Measurements from ENCODE around the gene B3GNT2.

Gene B3GNT2

DNA sequence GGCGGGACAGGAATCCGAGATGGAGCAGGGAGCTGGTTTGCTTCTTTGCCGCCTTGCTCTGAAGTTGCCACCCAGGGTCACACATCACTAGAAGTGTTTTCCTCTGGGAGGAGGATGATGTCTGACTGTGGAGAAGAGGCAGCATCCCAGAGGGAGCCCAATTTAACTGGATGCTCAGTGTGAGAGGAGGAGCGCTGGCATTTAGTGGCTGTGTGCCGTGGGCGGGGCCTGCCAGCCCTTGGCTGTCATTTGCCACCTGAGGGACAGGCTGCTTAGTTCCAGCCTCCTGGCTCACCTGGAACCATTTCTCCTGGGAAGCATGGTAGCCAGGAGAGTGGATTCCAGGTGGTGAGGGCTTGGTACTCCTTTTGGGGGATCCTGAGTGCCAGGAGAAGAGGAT lies 9.6 kb downstream of the B3GNT2 start:
- no peak for DNase-seq (ENCODE audit: low read depth)

DNA sequence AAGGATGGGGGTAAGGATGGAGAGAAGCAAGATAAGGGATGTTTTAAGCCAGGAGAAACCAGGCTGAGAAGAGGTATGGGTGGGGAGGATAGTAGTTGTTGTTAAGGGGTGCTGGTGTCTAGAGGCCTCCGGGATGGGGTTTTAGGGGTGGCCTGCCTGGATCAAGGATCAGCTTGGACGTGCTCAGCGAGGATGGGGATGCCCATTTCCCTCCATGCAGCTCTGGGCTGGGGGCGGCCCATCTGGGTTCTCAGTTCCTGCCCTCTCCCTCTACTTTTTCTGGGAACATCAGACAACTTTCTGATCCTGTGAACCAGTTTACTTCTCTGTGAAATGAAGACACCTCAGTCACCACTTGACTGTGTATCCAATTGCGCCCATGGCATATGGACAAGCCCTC lies 10.1 kb downstream of the B3GNT2 start:
- no peak for DNase-seq (ENCODE audit: low read depth)

DNA sequence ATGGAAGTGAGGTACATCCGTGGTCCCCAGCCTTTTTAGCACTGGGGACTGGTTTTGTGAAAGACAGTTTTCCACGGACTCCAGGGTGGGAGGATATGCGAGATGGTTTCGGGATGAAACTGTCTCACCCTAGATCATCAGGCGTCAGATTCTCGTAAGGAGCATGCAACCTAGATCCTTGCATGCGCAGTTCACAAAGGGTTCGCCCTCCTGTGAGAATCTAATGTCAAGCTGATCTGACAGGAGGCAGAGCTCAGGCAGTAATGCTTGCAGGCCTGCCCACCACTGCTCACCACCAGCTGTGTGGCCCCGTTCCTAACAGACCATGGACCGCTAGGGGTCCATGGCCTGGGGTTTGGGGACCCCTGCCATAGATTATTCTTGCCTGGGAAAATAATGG lies 11.6 kb downstream of the B3GNT2 start:
- DNase-seq (ENCODE audit: low read depth): no peak

GRCh38 chr2:62208074-62208757 lies 12.3 kb downstream of the B3GNT2 start:
- no peak for DNase-seq (ENCODE audit: low read depth)

GRCh38 chr2:62208758-62209114 lies 12.8 kb downstream of the B3GNT2 start:
- DNase-seq (ENCODE audit: low read depth): no peak

DNA sequence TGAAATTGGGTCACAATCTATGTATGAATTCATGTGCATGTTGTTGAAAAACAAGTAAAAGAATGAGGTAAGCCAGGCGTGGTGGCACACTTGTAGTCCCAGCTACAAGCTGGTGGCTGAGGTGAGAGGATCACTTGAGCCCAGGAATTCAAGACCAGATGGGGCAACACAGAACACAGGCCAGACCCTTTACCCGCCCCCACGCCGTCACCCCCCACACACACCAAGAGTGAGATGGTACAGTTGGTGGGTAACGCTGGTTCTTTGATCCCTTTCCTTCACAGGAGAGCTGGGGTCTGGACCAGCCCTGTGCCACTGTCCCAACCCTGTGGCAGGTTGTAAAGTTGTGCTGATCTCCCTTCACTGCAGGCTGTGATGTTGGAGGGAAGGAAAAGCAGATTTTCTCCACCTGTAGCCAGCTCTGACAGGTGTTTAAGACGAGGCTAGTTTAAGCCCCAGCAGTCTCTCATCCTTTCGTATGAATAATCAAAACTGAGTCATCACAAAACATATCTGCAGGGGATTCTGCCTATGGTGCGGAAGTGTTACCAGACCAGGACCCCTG lies 13.6 kb downstream of the B3GNT2 start:
- DNase-seq (ENCODE audit: low read depth): no peak

GRCh38 chr2:62215306-62216064 lies 19.6 kb downstream of the B3GNT2 start:
- no peak for DNase-seq (ENCODE audit: low read depth)

- DNase-seq (ENCODE audit: low read depth): no peak
Measured at GRCh38 chr2:62216113-62216512, 20.2 kb downstream of the B3GNT2 start.

DNA sequence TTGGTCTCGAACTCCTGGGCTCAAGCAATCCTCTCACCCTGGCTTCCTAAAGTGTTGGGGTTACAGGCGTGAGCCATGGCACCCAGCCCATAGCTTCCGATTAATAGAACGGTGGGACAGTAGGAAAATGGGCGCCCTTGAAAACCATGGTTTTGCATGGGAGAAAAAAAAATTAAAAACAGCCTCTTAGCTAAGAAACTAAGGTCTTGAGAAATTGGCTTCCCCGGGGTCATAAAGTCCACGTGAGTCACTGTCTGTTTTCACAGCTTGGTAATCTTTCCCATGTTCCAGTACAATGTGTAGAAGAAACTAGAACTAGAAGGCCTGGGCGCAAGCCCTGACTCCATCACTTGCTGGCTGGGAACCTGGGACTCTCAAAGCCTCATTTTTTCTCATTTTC lies 20.7 kb downstream of the B3GNT2 start:
- DNase-seq (ENCODE audit: low read depth): no peak

DNA sequence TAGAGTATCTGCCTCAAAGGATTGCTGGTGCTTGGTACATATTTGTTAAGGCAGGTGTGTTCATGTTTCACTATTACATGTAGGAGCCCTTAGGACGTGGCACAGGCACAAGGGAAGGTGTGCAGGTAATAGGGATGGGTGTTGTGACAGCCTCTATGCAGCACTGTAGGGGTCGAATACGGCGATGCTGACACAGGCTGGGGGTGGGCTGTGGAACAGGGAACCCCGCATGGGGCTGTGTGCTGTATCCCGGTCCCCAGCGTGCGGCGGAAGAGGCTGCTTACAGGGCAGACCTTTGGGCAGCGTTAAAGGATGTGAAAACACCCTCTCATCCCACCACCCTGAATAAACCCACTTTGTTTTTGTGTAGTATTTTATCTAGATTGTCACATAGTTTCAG lies 21.5 kb downstream of the B3GNT2 start:
- DNase-seq (ENCODE audit: low read depth): no peak

- no peak for DNase-seq (ENCODE audit: low read depth)
Measured at GRCh38 chr2:62217970-62218369, 22.1 kb downstream of the B3GNT2 start.

DNA sequence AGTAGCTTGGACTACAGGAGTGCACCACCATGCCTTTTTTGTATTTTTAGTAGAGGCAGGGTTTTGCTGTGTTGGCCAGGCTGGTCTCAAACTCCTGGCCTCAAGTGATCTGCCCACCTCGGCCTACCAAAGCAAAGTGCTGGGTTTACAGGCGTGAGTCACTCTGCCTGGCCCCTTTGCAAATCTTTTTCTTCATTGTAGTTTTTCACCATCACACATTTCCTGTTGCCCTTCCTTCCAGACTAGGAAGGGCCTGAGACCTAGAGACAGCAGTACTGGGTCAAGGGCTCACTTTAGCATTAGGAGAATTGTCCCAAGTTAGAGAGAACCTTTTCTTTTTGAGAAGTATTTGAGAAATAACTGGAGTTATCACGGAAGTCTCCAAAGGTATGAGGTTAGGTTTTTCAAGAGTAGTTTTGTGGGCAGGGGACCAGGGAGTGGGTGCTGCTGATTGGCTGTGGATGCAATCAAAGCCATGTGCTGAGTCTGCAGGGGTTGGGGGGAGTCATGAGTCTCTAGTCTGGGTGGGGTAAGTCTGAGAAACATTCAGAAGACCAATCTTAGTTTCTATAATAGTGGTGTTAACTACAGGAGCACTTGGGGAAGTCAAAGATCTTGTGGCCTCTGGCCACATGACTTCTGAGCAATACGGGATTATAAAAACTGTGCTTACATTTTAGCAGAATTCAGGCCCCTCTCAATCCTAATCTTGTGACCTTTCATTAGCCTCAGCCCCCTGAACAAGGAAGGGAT lies 23.7 kb downstream of the B3GNT2 start:
- DNase-seq (ENCODE audit: low read depth): no peak

- DNase-seq (ENCODE audit: low read depth): no peak
Measured at GRCh38 chr2:62221141-62221540, 25.2 kb downstream of the B3GNT2 start.

DNA sequence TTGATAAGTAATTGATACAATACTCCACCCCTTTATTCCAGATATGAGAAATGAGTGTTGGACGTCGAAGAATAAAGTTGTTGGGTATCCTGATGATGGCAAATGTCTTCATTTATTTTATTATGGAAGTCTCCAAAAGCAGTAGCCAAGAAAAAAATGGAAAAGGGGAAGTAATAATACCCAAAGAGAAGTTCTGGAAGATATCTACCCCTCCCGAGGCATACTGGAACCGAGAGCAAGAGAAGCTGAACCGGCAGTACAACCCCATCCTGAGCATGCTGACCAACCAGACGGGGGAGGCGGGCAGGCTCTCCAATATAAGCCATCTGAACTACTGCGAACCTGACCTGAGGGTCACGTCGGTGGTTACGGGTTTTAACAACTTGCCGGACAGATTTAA lies 26.3 kb downstream of the B3GNT2 start:
- DNase-seq (ENCODE audit: low read depth): no peak

- no peak for DNase-seq (ENCODE audit: low read depth)
Measured at GRCh38 chr2:62222674-62223073, 26.8 kb downstream of the B3GNT2 start.

DNA sequence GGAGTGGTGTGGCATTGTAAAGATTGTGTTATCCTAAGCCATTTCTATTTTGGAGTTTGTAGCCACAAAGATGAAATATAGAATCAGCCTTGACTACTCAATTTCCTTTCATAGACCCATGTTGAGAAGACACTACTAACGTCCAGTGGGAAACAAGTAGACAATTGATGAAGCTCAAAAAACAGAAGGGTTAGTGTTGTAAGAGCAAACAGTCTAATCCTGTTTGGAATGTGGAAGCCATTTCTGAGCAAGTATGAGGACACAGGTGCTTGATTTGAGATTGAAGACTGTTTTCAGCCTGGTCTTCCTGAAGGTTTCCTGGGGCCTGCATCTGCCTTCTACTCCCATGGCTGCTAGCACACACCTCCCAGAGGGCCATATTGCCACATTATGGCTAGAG lies 29.1 kb downstream of the B3GNT2 start:
- DNase-seq (ENCODE audit: low read depth): no peak

- DNase-seq (ENCODE audit: low read depth): no peak
Measured at GRCh38 chr2:62227386-62228075, 31.6 kb downstream of the B3GNT2 start.

DNA sequence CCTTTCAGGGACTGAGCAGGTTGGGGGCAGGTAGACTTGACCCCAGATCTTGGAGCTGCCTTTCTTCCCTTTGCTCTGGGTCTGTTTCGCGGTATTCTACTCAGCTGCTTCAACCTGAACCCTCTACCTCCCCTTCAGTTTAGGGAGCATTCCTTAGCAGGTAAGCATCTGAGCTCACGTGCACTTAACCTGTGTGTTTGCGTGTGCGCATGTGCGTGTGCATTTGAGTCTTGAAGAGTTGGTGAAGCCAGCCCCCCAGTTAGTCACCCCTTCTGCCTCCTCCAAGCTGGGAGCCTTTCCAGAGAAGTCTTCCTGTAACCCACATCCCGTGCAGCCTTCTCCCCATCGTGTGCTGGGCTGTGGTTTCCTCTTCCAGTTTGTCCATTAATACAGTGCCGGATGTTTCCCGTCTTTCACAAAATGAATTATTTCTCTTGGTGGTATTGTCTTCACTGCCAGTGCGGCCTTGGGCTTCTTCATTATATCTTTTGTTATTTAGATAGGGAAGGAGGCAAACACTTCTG lies 33.2 kb downstream of the B3GNT2 start:
- no peak for DNase-seq (ENCODE audit: low read depth)

DNA sequence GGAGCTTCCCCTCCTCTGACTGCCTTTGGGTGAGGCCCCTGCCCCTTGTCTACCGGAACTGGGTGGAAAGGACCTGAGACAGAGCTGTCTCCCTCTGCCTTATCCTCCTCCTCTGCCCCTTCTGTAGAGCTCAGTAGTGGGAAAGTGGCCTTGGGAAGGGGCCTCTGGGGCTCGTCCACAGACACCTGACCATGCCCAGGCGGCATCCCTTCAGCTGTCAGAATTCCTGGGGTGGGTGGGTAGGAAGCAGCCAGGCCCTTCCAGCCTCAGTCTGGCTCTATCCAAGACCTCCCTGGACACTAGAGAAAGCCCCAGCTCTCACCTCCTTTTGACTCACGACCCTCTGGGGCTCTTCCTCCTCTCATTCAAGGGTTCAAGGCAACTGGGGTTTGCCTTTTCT lies 35.6 kb downstream of the B3GNT2 start:
- no peak for DNase-seq (ENCODE audit: low read depth)

DNA sequence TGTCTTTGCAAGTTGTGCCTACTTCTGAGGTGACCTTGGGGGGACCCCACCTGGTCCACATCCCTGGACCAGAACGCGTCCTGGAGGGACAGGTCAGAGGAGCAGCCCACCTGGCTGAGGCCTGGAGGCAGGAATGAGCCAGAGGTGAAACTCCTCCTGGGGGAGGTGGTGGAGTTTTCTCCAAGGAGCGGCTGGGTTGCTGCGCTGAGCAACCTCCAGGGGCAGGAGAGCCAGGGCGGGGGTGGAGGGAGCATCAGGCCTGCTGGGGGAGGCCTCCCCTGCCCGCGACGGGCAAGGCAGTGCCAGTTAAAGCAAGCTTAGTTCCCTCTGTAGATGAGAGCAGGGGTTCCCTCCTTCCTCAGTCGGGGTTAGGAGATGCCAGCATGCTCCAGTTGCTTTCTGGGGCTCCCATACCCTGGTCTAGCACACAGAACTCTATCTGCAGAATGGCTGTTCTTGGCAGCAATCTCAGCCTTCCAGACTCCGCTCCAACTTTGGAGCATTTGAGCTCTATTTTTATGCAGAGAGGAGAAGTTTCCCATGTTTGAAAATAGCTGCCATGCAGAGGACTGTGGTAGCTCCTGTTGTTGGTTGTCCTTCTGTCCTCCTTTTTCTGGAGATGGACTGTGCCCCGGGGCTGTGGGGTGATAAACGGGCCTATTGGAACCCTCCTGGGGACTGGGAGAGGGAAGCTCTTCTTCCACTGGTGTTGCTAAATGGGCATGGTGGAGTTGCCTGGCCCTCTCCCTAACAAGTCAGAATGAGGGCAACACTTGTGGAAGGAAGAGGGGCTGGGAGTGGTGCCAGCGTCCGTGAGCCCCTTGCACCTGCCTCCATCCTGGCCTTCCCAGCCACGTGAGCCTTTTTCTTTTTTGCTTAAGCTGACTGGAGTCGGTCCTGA lies 39.1 kb downstream of the B3GNT2 start:
- no peak for DNase-seq (ENCODE audit: low read depth)

DNA sequence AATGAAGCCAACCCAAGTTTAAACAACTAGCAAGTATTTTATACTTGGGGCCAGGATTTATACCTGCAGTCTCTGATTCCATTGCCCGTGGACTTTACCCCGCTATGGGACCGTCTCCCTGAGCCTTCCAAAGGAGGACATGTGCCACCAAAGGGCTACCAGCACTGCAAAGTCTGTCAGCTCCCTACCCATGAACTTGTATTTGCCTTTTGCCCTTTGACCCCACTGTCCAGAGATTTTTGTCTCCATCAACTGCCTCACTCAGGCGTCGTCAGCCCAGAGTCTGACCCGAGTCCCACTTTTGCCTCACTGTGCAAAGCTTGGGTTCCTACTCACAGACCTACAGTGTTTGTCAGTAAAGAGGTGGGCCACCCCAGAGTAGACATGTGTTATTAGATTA lies 40.6 kb downstream of the B3GNT2 start:
- no peak for DNase-seq (ENCODE audit: low read depth)
